Ovary (tissue), 9 donors: Measurements from ENCODE around the gene TRMT1. TPM values are rescaled to one million over a fixed set of nuclear protein-coding genes. Genes with fewer than 3 reads are reported as not detected.

Source experiments
- DNase-seq, 5 donors: peaks; one replicate each; pipeline ENCODE4 v3.0.0-alpha.2; 2019 to 2020
- H3K27ac ChIP-seq, 2 donors: fragments of 200-600 bp; one replicate each; pipeline versions ENCODE4 v1.5.1 to v1.8.0; 2019 to 2022
- H3K27me3 ChIP-seq: fragments of 200-600 bp; one replicate; pipeline ENCODE4 v1.8.0; 2022
- H3K36me3 ChIP-seq: fragments of 200-600 bp; sonication (generic); one replicate; pipeline ENCODE4 v1.5.1; 2019
- H3K4me1 ChIP-seq: one replicate; pipeline ENCODE4 v1.8.1; 2013; ENCODE audit warnings: mild to moderate bottlenecking, moderate library complexity; ENCODE audit not compliant: insufficient read depth
- H3K4me3 ChIP-seq: fragments of 200-600 bp; sonication (generic); one replicate; pipeline ENCODE4 v1.5.1; 2017
- H3K9me3 ChIP-seq, 2 donors: fragments of 200-600 bp in 1 of 2; sonication (generic) in 1 of 2; one replicate each; pipeline versions ENCODE4 v1.5.1 to v1.8.1; 2013 to 2019; ENCODE audit warnings: mild to moderate bottlenecking in 1 of 2, moderate library complexity in 1 of 2
- EP300 ChIP-seq: sonication (generic); formaldehyde crosslinking; IDR thresholded peaks from one replicate; pipeline ENCODE4 v1.6.1; 2017; ENCODE audit warnings: antibody characterized with exemption
- POLR2A ChIP-seq: fragments of 450-650 bp; IDR thresholded peaks from one replicate; pipeline ENCODE4 v1.6.1; 2017; ENCODE audit warnings: antibody characterized with exemption, mild to moderate bottlenecking, moderate library complexity
- WGBS, 3 donors: extraction: QIAGEN DNeasy Blood & Tissue Kit in 1 of 3; methylation state at CpG; one replicate each; pipeline versions ENCODE4 v1.1.5 to v1.1.7; 2013 to 2017; 5-methylcytosine and 5-hydroxymethylcytosine counted together
- intact Hi-C, 4 donors: fragments of 100-400 bp; cut with DNase I; formaldehyde crosslinking; loops; one replicate each; pipeline versions ENCODE4 v1.11.0 to v1.15.1; 2022 to 2023
- polyA plus RNA-seq, 2 donors: library from polyadenylated mRNA; stranded (reverse); fragments of 200-250 nt in 1 of 2; fragments of 350-450 nt in 1 of 2; fragmentation: Illumina TruSeq in 1 of 2; extraction: RNeasy Lipid Tissue Mini Kit (QIAGEN cat#74804) in 1 of 2; gene quantifications; one replicate each; pipeline ENCODE4 v1.2.3, GENCODE V29; 2013 to 2014
- total RNA-seq, 7 donors: library from RNA; depleted of rRNA in 2 of 7; stranded (reverse); fragments of >200 nt in 2 of 7; fragmentation: NEBNext Ultra II Directional in 3 of 7; extraction: Animal tissue kit (Norgen Biotek cat#: 25700) in 3 of 7; gene quantifications; one replicate each; pipeline versions ENCODE4 v1.1.0 to v1.2.4, GENCODE V29; 2016 to 2023
- TF ChIP-seq, protein P1 (sequence below), 3 donors: fragments of 450-650 bp in 2 of 3; fragments of 200-600 bp in 1 of 3; IDR thresholded peaks; one replicate each; pipeline versions ENCODE4 v1.5.1 to v1.8.0; 2016 to 2022; ENCODE audit warnings: antibody characterized with exemption in 3 of 3, mild to moderate bottlenecking in 1 of 3
- donor health status: DM: no; HTN: no; CAD: no; lungs with moderate emphysema.
- donor health status: DM: no; HTN: no; CAD: no.
- donor health status: Bipolar disorder and iron deficiency.
- donor health status: DM: yes; HTN: yes; CAD: no.
- donor health status: DM: no; HTN: no; CAD: no.
- donor health status: DM: yes; HTN: yes; CAD: no.

The TRMT1 gene
- total and polyA plus RNA-seq, 9 donors = 7.6 to 54.8 (median 37.2) TPM

GRCh38 chr19:13066933-13067807 lies 49.4 kb downstream of the TRMT1 start:
- H3K9me3 ChIP-seq = no peaks in the 10 kb centered on the region
- TF ChIP-seq POLR2A (no peak), EP300 (no peak)
- TF ChIP-seq, protein P1, sequence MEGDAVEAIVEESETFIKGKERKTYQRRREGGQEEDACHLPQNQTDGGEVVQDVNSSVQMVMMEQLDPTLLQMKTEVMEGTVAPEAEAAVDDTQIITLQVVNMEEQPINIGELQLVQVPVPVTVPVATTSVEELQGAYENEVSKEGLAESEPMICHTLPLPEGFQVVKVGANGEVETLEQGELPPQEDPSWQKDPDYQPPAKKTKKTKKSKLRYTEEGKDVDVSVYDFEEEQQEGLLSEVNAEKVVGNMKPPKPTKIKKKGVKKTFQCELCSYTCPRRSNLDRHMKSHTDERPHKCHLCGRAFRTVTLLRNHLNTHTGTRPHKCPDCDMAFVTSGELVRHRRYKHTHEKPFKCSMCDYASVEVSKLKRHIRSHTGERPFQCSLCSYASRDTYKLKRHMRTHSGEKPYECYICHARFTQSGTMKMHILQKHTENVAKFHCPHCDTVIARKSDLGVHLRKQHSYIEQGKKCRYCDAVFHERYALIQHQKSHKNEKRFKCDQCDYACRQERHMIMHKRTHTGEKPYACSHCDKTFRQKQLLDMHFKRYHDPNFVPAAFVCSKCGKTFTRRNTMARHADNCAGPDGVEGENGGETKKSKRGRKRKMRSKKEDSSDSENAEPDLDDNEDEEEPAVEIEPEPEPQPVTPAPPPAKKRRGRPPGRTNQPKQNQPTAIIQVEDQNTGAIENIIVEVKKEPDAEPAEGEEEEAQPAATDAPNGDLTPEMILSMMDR (IDR thresholded peaks at IDR 0.05) = no peak
- H3K4me3 ChIP-seq = no peak overlapping the region
- no peaks in the 10 kb centered on the region for H3K36me3 ChIP-seq
- no peaks in the 10 kb centered on the region for H3K27me3 ChIP-seq
- no peak for DNase-seq
- intact Hi-C loops = no loop called here
- WGBS, 3 donors = 61 to 66% (median 63%) methylated on average over 17 of the region's 17 CpGs
- H3K27ac ChIP-seq = no peak overlapping the region
- H3K4me1 ChIP-seq = peaks cover 48% of the 10 kb centered on the region

DNA sequence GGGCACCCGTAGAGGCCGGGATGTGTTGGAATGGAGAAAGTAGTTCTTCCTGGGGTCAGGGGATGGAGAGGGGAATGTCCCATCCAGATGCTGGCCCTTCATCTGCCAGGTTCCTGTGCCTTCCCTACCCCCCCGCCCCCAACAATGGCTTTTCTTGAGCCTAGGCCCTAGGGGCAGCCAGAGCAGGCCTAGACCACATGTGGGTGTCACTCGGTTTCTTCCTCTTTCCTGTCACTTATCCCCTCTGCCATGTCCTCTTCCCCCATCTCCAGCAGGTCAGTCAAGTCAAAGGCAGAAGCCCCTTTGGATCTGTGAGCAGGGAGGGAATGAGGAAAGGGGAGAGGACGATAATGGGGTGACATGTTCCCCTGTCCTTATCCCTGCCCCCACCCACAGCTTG lies 50.3 kb downstream of the TRMT1 start:
- intact Hi-C loops = no loop called here
- 75 to 76% (median 75%) methylated on average over 5 of the region's 5 CpGs for WGBS, 3 donors
- DNase-seq = no peak
- no peaks in the 10 kb centered on the region for H3K36me3 ChIP-seq
- peak overlapping the region in 1 of 2 donors; percentile 19 for H3K27ac ChIP-seq
- H3K9me3 ChIP-seq = no peaks in the 10 kb centered on the region
- TF ChIP-seq POLR2A (no peak), EP300 (no peak)
- TF ChIP-seq, protein P1 (IDR thresholded peaks at IDR 0.05) = no peak
- no peaks in the 10 kb centered on the region for H3K27me3 ChIP-seq
- H3K4me1 ChIP-seq = peaks cover 52% of the 10 kb centered on the region
- H3K4me3 ChIP-seq = no peak overlapping the region

DNA sequence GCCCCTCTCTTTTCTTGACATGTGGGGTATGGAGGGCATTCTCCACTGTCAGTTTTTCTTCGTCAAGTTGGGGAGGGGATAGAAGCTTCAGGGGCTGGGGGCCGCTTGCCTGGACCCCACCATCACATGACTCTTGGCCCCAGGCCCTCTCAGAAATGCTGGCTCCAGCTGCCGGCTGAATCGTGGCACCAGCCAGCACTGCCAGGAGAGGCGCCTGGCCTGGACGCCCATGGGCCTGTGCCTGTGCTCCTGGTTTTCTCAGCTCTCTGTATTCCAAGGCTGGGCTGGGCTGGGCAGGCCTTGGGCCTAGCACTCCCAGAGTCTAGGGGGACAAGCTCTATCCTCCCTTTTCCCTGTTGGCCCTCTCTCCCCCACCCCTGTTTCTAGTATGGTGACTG lies 52.4 kb downstream of the TRMT1 start:
- 30 to 42% (median 40%) methylated on average over 6 of the region's 6 CpGs for WGBS, 3 donors
- no peaks in the 10 kb centered on the region for H3K9me3 ChIP-seq
- peaks cover 63% of the 10 kb centered on the region for H3K4me1 ChIP-seq

DNA sequence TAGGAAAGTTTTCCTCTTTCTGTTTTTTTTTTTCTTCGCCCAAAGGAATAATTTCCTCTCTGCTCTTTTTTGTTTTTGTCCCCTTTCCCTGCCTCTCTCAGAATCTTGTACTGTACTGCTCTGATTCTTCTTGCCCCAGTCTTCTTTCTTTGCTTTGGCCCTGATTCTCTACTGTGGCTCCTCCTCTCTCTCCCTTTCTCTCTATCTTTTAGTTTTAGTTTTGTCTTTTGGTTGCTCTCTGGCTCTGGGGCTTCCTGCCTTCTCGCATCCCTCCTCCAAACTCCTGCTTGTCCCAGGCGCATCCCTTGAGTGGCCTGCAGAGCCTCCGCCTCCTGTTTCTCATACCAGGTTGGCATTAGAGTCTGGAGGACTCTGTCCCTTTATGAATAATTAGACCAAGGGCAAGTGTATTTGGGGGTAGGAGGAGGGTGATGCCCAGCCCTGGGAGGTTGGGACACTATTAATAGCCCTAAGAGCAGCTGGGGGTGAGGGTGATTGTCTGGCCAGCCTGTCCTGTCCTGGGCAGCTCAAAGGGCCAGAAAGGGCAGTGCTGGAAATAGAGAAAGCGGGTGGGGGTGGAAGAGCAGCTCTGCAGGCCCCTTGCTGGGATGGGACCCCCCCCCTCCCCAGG lies 53.0 kb downstream of the TRMT1 start:
- Histone ChIP-seq H3K4me1 (peaks cover 63% of the 10 kb centered on the region), H3K9me3 (no peaks in the 10 kb centered on the region), H3K27me3 (no peaks in the 10 kb centered on the region), H3K36me3 (no peaks in the 10 kb centered on the region), H3K4me3 (no peak overlapping the region), H3K27ac (peak overlapping the region in 1 of 2 donors; percentile 1)
- intact Hi-C loops = loop anchor here (2.0 to 5.0 kb wide), 5 partner anchors 36 to 81 kb away; partner anchors contain the start of gene LYL1 (in 1 of the 4)
- TF ChIP-seq, protein P1 (IDR thresholded peaks at IDR 0.05) = no peak
- TF ChIP-seq EP300 (no peak), POLR2A (no peak)
- 27 to 34% (median 28%) methylated on average over 5 of the region's 5 CpGs for WGBS, 3 donors
- no peak for DNase-seq

More for the DNA sequence above, 52.4 kb downstream of the TRMT1 start:
- Histone ChIP-seq H3K27me3 (no peaks in the 10 kb centered on the region), H3K4me3 (no peak overlapping the region), H3K36me3 (no peaks in the 10 kb centered on the region), H3K27ac (peak overlapping the region in 1 of 2 donors; percentile 1)
- no peak for DNase-seq
- intact Hi-C loops = loop anchor here (5.0 kb wide), 4 partner anchors 37 to 82 kb away; partner anchors contain the start of gene LYL1 (in 1 of the 4)
- TF ChIP-seq, protein P1 (IDR thresholded peaks at IDR 0.05) = no peak
- TF ChIP-seq POLR2A (no peak), EP300 (no peak)
